ENCODE results near the gene SENP8. TPM values are rescaled to one million over a fixed set of nuclear protein-coding genes. Genes with fewer than 3 reads are reported as not detected.
"Not testable (repeated sequence)": the region's sequence is repeated elsewhere in the genome, so short reads cannot be mapped to it uniquely, and the experiment has no call there.

Gene SENP8
- 3.7 TPM for polyA plus RNA-seq (2012; ENCODE audit: missing spikeins)

GRCh38 chr15:72118017-72118978 lies at the start of gene SENP8, which contains the start of gene MYO9A:
Gene SENP8 (plus strand): TSS chr15:72118403. CDS start chr15:72139624, 21,221 bp downstream.
Gene MYO9A (minus strand): TSS chr15:72118150. CDS start chr15:72046563, 71,587 bp downstream.
- TF ChIP-seq POLR2A (IDR thresholded peaks at IDR 0.05; ENCODE audit: low read depth, low read length) (peak; percentile 93), POLR2AphosphoS5 (IDR thresholded peaks at IDR 0.05; ENCODE audit: low read depth, low read length) (peak; percentile 95), TAF1 (IDR thresholded peaks at IDR 0.05; ENCODE audit: borderline replicate concordance, low read depth, low read length) (peak; percentile 72; the same call in 1 of the 2 replicates)
- FAIRE-seq (peak; percentile 96), DNase-seq (ENCODE audit: insufficient read length) (peak; percentile 78)

GRCh38 chr15:72068856-72069255 lies 49.3 kb upstream of the SENP8 start:
- DNase-seq (ENCODE audit: insufficient read length) (no peak), FAIRE-seq (no peak)
- TF ChIP-seq TAF1 (IDR thresholded peaks at IDR 0.05; ENCODE audit: borderline replicate concordance, low read depth, low read length) (no peak), POLR2A (IDR thresholded peaks at IDR 0.05; ENCODE audit: low read depth, low read length) (no peak), POLR2AphosphoS5 (IDR thresholded peaks at IDR 0.05; ENCODE audit: low read depth, low read length) (no peak)

DNA sequence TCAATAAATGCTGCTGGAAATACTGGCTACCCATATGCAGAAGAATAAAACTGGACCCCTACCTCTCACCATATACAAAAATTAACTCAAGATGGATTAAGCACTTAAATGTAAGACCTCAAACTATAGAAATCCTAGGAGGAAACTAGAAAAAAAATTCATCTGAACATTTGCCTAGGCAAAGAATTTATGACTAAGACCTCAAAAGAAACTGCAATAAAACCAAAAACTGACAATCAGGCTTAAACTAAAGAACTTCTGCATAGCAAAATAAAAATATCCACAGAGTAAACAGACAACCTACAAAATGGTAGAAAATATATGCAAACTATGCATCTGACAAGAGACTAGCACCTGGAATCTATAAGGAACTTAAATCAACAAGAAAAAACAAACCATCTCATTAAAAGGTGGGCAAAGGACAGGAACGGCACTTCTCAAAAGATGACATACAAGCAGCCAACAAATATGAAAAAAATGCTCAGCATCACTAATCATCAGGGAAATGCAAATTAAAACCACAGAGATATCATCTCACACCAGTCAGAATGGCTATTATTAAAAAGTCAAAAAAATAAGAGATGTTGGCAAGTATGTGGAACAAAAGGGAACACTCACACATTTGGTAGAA lies 47.3 kb upstream of the SENP8 start:
- FAIRE-seq (peak; percentile 40), DNase-seq (ENCODE audit: insufficient read length) (no peak)
- TF ChIP-seq POLR2AphosphoS5 (IDR thresholded peaks at IDR 0.05; ENCODE audit: low read depth, low read length), result no peak
- no peak for TF ChIP-seq POLR2A (IDR thresholded peaks at IDR 0.05; ENCODE audit: low read depth, low read length)
- no peak for TF ChIP-seq TAF1 (IDR thresholded peaks at IDR 0.05; ENCODE audit: borderline replicate concordance, low read depth, low read length)

GRCh38 chr15:72071448-72071825 lies 46.8 kb upstream of the SENP8 start:
- DNase-seq (ENCODE audit: insufficient read length); FAIRE-seq: not testable (repeated sequence)

DNA sequence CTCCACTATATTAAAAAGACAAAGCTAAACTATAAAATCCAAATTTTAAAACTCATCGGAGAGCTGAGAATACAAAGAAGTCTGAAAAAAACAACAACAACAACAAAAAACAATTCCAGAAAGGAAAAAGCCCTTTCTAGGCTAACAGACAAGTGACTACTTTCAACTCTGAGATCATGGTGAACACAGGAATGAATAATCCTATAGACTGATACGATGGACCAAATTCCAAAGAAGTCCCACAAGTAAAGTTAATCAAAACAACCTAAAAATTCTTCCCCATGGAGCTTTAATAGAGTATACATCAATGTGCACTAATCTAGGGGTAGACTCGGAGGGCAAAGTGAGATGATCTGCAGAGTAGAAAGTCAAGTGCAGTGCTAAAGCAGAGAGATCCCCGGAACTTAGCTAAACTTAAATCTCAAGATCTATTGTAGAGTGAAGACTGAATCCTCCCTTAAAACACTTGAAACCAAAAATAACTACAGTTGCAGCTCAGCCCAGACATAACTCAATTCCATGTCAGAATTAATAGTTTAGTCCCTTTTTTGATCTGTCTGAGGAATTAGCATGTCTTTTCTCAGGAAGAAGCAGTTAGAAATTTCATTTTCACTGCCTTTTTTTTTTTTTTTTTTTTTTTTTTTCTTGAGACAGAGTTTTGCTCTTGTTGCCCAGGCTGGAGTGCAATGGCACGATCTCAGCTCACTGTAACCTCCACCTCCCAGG lies 43.7 kb upstream of the SENP8 start:
- TF ChIP-seq TAF1 (IDR thresholded peaks at IDR 0.05; ENCODE audit: borderline replicate concordance, low read depth, low read length) (no peak), POLR2AphosphoS5 (IDR thresholded peaks at IDR 0.05; ENCODE audit: low read depth, low read length) (no peak), POLR2A (IDR thresholded peaks at IDR 0.05; ENCODE audit: low read depth, low read length) (no peak)
- DNase-seq (ENCODE audit: insufficient read length) (no peak), FAIRE-seq (no peak)

DNA sequence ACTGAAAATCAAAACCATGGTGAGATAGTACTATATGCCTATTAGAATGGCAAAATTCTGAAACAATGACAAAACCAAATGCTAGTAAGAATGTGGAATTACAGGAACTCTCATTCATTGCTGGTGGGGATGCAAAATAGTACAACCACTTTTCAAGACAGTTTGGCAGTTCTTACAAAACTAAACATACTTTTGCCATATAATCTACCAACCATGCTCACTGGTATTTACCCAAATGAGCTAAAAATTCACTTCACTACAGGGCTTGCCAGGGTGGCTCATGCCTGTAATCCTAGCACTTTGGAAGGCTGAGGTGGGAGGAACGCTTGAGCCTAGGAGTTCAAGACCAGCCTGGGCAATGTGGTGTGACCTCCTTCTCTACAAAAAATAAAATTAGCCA lies 40.3 kb upstream of the SENP8 start:
- DNase-seq (ENCODE audit: insufficient read length) (no peak), FAIRE-seq (peak; percentile 83)
- TF ChIP-seq POLR2AphosphoS5 (IDR thresholded peaks at IDR 0.05; ENCODE audit: low read depth, low read length), result no peak
- no peak for TF ChIP-seq POLR2A (IDR thresholded peaks at IDR 0.05; ENCODE audit: low read depth, low read length)

DNA sequence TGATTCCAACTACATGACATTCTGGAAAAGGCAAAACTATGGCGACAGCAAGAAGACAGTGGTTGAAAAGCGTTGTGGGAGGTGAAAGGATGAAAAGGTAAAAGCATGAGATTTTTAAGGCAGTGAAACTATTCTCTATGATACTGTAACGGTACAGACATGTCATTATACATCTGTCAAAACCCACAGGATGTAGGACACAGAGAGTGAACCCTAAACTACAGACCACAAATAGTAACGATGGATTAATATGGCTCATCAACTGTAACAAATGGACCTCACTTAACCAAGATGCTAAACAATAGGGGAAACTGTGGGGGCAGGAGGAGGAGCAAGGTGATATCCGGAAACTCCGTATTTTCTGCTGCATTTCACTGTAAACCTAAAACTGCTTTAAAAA lies 39.3 kb upstream of the SENP8 start:
- peak; percentile 81 for FAIRE-seq

GRCh38 chr15:72082176-72082575 lies 36.0 kb upstream of the SENP8 start:
- DNase-seq (ENCODE audit: insufficient read length), result no peak
- TF ChIP-seq POLR2A (IDR thresholded peaks at IDR 0.05; ENCODE audit: low read depth, low read length), result no peak
- TF ChIP-seq POLR2AphosphoS5 (IDR thresholded peaks at IDR 0.05; ENCODE audit: low read depth, low read length), result no peak
- TF ChIP-seq TAF1 (IDR thresholded peaks at IDR 0.05; ENCODE audit: borderline replicate concordance, low read depth, low read length), result no peak
- FAIRE-seq, result no peak

More for the DNA sequence above, 39.3 kb upstream of the SENP8 start:
- TF ChIP-seq TAF1 (IDR thresholded peaks at IDR 0.05; ENCODE audit: borderline replicate concordance, low read depth, low read length), result no peak
- no peak for TF ChIP-seq POLR2A (IDR thresholded peaks at IDR 0.05; ENCODE audit: low read depth, low read length)
- TF ChIP-seq POLR2AphosphoS5 (IDR thresholded peaks at IDR 0.05; ENCODE audit: low read depth, low read length), result no peak
- no peak for DNase-seq (ENCODE audit: insufficient read length)

- FAIRE-seq, result no peak
- no peak for DNase-seq (ENCODE audit: insufficient read length)
These were observed 32.0 kb upstream of the SENP8 start for GRCh38 chr15:72086010-72086697.

GRCh38 chr15:72086920-72087648 lies 31.1 kb upstream of the SENP8 start:
- TF ChIP-seq TAF1 (IDR thresholded peaks at IDR 0.05; ENCODE audit: borderline replicate concordance, low read depth, low read length), result no peak
- no peak for TF ChIP-seq POLR2AphosphoS5 (IDR thresholded peaks at IDR 0.05; ENCODE audit: low read depth, low read length)
- no peak for TF ChIP-seq POLR2A (IDR thresholded peaks at IDR 0.05; ENCODE audit: low read depth, low read length)
- DNase-seq (ENCODE audit: insufficient read length), result no peak
- no peak for FAIRE-seq

More at GRCh38 chr15:72086010-72086697, 32.0 kb upstream of the SENP8 start:
- TF ChIP-seq POLR2AphosphoS5 (IDR thresholded peaks at IDR 0.05; ENCODE audit: low read depth, low read length) (no peak), TAF1 (IDR thresholded peaks at IDR 0.05; ENCODE audit: borderline replicate concordance, low read depth, low read length) (no peak), POLR2A (IDR thresholded peaks at IDR 0.05; ENCODE audit: low read depth, low read length) (no peak)
